Cardiac muscle cell (in vitro differentiated cells and primary cell): ENCODE results near the gene TJP3. TPM values are rescaled to one million over a fixed set of nuclear protein-coding genes. Genes with fewer than 3 reads are reported as not detected.

ENCODE experiments used
- DNase-seq, 2 donors: peaks; one replicate each; pipeline versions ENCODE4 v3.0.0 to v3.0.0-alpha.2; 2010 to 2017; ENCODE audit warnings: low read depth in 1 of 2, low spot score in 1 of 2
- H3K27ac ChIP-seq: fragments of 200-600 bp; sonication (generic); 2 replicates; pipeline ENCODE4 v1.5.1; 2016
- H3K27me3 ChIP-seq: fragments of 200-600 bp; sonication (generic); 2 replicates; pipeline ENCODE4 v1.6.0; 2016; ENCODE audit warnings: control low read depth
- H3K36me3 ChIP-seq: fragments of 200-600 bp; sonication (generic); 2 replicates; pipeline ENCODE4 v1.5.1; 2016; ENCODE audit warnings: control low read depth
- H3K4me1 ChIP-seq: fragments of 200-600 bp; sonication (generic); 2 replicates; pipeline ENCODE4 v1.8.1; 2017; ENCODE audit warnings: low read depth, mild to moderate bottlenecking, mixed run types
- H3K4me3 ChIP-seq: fragments of 200-600 bp; sonication (generic); 2 replicates; pipeline ENCODE4 v1.5.1; 2016; ENCODE audit warnings: mild to moderate bottlenecking
- H3K9me3 ChIP-seq: fragments of 200-600 bp; sonication (generic); 2 replicates; pipeline ENCODE4 v1.5.1; 2017; ENCODE audit warnings: low read depth, mild to moderate bottlenecking, control low read depth
- CTCF ChIP-seq: IDR thresholded peaks from 2 replicates; pipeline ENCODE4 v1.5.1; 2012; ENCODE audit warnings: low read depth, mild to moderate bottlenecking, low read length
- polyA plus RNA-seq: library from polyadenylated mRNA; unstranded; fragments of >200 nt; fragmentation: Nextera tagmentation; extraction: Ambion mirVana; gene quantifications from 2 replicates; pipeline ENCODE4 v1.2.1, GENCODE V29; 2016
- total RNA-seq: library from RNA; depleted of rRNA; stranded (reverse); fragments of >200 nt; gene quantifications from 2 replicates; pipeline ENCODE4 v1.2.3, GENCODE V29; 2016

Gene TJP3
- total and polyA plus RNA-seq, 2 experiments from 2014 or later: 5.0 to 5.2 TPM

DNA sequence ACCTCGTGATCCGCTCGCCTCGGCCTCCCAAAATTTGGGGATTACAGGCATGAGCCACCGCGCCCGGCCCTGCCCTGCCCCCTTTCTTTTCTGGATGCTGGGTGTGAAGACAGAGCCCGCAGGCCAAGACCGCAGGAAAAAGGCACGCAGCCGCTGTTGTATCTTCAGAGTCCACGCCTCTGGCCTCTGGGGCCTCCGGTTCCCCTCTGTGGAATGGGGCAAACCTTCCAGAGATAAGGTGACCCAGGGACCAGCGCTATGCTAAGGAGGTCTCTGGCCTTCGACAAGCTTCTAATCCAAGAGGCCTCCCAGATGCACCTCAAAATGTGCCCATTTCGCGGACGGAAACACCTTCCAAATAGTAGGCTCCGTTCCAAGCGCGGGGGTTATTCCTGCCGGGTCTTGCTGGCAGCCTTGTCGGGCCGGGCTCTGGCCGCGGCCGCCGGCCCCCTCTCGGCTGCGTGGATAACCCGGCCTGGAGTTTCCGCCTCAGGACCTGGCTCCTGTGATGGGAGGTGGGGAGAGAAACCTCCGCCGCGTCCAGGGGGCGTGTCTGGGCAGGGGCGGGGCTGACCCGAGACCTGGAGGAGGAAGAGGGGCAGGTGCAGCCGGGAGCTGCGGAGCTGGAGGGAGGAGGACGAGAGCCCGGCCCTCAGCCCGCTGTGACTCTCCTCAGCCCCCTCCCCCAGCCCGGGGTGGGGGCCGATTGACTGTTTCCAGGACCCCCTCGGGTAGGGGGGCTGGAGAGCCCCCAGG, 13.1 kb downstream of the TJP3 start:
- Histone ChIP-seq H3K4me3 (peak overlapping the region; percentile 21), H3K9me3 (no peaks in the 10 kb centered on the region), H3K36me3 (no peaks in the 10 kb centered on the region), H3K27me3 (peaks cover 22% of the 10 kb centered on the region), H3K27ac (no peak overlapping the region), H3K4me1 (no peaks in the 10 kb centered on the region)
- TF ChIP-seq CTCF: no peak
- peak; percentile 90 to 93 for DNase-seq

DNA sequence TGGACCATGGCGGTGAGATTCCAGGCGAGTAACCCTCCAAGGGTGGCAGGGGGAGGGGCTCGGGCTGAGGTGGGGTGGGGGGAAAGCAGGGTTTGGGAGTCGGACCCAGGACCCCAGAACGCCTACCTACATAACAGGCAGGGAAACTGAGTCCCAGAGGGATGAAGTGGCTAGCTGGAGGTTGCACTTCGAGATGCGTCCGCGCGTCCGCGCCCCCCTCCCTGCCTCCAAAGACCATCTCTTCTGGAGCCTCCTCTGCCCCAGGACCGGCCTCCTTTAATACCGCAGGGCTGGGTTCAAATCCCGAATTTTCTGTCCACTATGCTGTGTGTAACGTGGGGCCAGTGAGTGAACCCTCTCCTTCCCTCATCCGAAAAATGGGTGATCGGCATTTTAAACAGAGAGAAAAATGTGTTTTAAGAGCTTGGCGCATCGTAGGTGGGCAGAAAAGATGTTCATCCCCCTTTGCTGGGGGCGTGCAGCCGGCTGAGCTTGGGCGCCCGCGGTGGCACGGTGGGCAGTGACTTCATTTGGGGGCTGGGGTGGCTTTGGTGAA, 13.8 kb downstream of the TJP3 start:
- no peaks in the 10 kb centered on the region for H3K9me3 ChIP-seq
- peaks cover 22% of the 10 kb centered on the region for H3K27me3 ChIP-seq
- no peak for TF ChIP-seq CTCF
- H3K36me3 ChIP-seq: no peaks in the 10 kb centered on the region
- peak overlapping the region; percentile 21 for H3K4me3 ChIP-seq
- H3K27ac ChIP-seq: no peak overlapping the region
- no peaks in the 10 kb centered on the region for H3K4me1 ChIP-seq
- no peak for DNase-seq

DNA sequence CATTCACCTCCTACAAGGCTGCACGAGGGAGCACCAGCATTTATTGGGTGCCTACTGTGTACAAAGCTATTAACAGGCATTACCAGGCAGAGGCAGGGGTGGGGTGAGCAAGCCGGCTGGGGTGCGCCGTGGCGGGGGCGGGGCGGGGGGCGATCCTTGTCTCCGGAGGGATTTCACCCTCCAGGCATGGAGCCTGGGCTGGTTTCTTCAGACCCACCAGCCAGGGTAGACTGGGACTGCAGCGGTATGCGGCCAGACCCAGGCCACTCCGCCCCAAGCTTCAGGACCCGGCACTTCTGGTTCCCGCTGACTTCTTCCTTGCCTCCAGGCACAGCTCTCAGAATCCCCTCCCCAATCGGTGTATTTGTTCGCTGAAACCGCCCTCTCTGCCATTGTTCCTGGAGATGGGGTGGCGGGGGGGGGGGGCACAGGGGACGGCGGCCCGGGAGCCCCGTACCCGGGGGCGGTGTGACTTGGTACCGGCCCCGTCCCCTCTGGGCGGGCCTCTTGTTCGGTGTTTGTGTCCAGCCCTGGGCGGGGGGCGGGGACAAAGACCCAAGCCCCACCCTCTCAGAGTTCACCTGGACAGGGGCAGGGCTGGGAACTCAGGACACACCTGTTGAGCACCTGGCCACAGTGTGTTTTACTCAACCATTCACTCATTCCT, 14.4 kb downstream of the TJP3 start:
- Histone ChIP-seq H3K27ac (no peak overlapping the region), H3K4me1 (no peaks in the 10 kb centered on the region), H3K9me3 (no peaks in the 10 kb centered on the region), H3K4me3 (peak overlapping the region; percentile 14), H3K36me3 (no peaks in the 10 kb centered on the region), H3K27me3 (peaks cover 22% of the 10 kb centered on the region)
- DNase-seq: peak in 1 of 2 donors; percentile 57
- no peak for TF ChIP-seq CTCF

- no peak overlapping the region for H3K4me3 ChIP-seq
- no peaks in the 10 kb centered on the region for H3K36me3 ChIP-seq
- peaks cover 22% of the 10 kb centered on the region for H3K27me3 ChIP-seq
- no peak overlapping the region for H3K27ac ChIP-seq
- H3K4me1 ChIP-seq: no peaks in the 10 kb centered on the region
- H3K9me3 ChIP-seq: no peaks in the 10 kb centered on the region
- no peak for TF ChIP-seq CTCF
- no peak for DNase-seq
Measured at GRCh38 chr19:3723110-3723488, 14.9 kb downstream of the TJP3 start.

DNA sequence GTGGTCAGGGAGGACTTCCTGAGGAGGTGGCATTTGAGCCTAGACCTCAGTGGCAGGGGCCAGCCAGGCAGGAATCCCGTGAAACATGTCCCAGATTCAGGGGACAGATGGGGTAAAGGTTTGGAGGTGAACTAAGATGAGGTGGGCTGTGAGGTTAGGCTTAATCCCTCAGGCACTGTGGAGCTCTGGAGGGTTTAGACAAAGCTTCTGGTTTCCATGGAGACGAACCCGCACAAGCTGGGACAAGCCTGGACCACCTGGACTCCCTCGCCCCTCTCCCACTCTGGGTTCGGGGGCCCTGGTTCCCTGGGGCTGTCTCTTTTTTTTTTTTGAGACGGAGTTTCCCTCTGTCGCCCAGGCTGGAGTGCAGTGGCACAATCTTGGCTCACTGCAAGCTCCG, 15.7 kb downstream of the TJP3 start:
- no peak for DNase-seq
- H3K27me3 ChIP-seq: peaks cover 22% of the 10 kb centered on the region
- no peak overlapping the region for H3K27ac ChIP-seq
- no peak overlapping the region for H3K4me3 ChIP-seq
- no peak for TF ChIP-seq CTCF
- no peaks in the 10 kb centered on the region for H3K4me1 ChIP-seq
- H3K36me3 ChIP-seq: no peaks in the 10 kb centered on the region
- H3K9me3 ChIP-seq: no peaks in the 10 kb centered on the region
